Activated CD4-positive, CD25-positive, alpha-beta regulatory T cell (primary cell): Measurements from ENCODE around the gene USP48.

Experiments
- DNase-seq, 4 experiments: peaks; one replicate each; lab custom pipeline; 2025; lab: John Stamatoyannopoulos, UW

USP48 gene

DNA sequence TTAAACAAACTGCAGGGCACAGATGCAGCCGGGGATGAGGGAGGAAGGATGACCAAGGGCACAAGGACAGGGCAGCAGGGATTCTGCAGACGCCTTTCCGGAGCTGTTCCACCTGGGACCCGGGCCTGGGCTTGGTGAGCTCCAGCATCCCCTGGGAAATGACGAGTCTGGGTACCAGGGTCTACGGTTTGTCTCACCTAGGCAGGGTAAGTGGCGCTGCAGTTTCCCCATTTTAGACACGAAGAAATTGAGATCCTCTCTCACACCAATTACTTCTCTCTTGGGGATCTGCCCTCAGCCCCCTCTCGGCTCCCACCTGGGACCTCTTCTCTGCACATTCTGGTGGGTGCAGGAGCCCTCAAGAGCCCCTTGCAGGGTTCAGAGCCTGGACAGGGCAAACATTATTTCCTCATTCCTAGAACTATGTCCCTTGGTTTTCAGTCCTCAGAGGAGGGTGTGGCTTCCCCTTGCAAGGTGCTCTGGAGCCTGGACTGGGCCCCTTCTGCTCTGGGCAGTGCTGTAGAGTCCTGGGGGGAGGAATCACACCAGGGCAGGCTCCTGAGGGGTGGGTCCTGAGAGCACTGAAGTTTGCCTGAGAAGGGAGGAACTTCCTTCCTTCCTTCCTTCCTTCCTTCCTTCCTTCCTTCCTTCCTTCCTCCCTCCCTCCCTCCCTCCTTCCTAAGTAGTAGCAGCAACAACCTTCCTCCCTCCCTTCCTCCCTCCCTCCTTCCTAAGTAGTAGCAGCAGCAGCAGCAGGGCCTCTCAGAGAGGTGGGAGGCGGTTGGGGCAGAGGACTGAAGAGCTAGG lies 129.8 kb downstream of the USP48 start:
- no peak for DNase-seq

DNA sequence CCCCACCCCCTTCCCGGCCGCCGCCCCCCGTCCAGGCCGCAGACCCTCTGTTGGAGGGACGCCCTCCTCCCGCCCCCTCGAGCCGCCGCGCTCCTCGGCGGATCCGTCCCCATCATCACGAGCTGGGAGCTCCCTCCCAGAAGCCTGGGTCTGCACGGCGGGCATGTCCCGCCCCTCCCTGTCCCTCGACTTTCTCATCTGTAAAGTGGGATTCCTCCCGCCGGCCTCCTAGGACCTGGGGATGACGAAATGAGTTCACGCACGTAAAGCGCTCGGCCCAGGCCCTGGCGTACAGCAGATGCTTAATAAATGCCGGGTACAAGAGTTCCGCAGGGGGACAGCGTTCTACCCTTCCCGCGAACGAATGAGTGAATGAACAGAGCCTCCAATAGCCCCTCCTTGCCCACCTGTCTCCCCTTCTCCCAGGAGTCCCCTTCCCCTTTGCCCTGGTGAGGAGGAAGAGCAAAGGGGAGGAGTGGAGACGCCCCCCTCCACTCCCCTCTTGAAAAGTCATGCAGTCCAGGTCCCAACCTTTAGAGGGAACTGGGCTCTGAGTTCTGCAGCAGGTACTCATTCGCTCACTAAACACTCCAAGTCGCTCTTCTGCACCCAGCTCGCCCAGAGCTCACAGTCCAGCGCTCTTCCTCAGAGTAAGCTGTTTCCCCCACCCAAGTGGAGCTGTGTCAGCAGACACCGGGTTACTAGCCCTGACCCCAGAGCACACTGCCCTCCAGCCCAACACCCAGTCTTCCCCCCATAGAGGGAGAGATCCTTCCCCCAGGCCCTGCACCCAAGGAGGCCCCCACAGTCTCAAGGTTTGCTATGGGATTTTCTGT lies 130.6 kb downstream of the USP48 start:
- no peak for DNase-seq

DNA sequence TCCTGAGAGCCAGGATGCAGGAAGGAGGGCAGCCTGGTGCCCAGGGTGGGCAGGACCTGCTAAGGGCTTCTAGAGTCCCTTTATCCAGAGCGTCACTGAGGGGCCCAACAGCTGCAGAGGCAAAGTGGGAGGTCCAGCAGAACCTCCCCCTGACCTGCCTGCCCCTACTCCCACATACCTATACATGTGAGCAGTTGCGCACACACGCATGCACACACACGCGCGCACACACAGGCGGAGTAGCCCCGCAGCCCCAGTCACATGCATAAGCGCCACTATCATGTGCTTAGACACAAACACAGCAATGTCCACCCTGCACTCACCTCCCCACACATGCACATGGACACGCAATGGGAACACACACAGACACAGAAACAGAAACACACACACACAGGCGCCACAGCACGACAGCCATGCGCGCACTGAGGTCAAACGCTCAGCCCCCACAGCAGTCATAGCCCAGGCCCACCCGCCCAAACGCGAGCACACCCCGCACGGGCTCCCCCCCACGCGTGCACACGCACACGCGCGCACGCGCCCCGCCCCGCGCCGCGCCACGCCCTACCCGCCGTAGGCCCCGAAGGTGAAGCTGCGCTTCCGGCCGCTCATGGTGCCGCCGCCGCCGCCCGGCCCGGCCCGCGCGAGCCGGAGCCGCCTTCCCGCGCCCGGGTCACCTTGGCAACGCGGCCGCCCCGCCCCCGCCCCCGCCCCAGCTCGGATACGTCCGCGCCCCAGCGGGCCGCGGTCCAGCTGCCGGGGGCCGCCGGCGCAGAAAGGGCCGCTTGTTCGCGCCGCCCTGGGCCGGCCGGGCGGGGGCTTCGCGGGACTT lies 131.5 kb downstream of the USP48 start:
- DNase-seq: peak in 3 of 4 experiments; percentile 21 to 29 (median 23)

DNA sequence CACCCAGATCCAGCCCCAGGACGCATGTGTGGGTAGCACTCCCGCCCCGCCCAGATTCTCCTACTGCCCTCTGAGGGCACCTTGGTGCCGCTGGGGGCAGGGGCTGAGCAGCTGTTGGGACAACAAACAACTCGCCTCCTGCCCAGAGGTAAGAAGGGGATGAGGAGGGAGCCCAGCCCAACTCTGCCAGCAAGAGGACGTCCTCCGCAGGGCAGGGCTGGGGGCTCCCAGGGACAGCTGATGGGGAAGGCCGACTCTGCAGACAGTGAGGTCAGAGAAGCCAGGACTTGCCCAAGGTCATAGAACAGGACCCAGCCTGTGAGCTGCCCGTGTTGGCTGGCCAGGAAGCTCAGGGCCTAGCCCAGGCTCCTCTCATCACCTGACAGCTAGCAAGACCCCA lies 132.5 kb downstream of the USP48 start:
- DNase-seq: no peak

DNA sequence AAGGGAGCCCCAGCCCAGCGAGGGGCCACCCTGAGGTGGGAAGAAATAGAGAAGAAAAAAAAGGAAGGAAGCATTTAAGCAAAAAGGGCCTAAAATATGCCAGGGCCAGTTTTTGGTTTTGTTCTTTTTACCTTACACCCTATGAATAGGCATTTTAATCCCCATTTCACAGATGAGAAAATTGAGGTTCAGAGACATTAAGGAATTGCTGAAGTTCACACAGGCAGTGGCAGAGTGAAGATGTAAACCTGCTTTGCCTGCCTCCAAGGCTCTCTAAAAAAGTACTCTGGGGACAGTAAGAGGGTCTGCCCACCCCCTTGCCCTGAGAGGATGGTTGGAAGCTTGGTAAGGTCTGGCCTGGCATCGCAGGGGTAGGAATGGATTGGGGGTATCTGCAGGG lies 133.6 kb downstream of the USP48 start:
- DNase-seq: no peak

DNA sequence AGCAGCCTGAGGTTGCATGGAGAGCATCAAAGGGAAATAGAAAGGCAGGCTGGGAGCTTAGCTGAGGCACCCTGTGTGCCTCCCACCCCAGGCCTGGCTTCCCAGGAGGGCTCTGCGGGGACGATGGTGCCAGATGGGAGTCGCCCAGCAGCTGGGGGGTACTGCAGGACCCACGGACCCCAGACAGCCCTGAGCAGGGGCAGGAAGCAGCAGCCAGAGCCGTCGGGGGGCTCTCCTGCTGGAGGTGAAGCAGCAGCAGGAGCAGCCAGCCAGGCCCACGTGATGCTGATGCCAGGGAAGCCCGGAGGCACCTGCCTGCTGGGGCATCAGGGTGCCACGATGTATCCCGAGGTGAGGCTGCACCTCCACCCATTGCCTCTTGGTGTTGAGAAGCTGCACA lies 134.2 kb downstream of the USP48 start:
- no peak for DNase-seq

DNA sequence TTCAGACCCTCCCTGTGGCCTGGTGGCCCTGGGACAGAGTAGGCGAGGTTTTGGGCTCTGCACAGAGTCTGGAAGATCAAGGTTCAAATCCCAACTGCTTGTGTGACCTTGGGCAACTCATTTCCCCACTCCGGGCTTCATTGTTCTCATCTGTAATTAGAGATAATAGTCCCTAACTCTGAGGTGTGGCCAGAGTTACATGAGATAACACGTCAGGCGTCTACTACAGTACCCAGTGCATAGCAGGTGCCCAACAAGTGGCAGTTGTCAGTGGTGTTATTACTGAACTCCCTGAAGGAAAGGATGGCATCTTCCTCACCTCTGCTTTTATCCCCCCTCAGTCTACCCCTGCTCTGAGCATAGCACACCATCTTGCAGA lies 134.6 kb downstream of the USP48 start:
- no peak for DNase-seq

DNA sequence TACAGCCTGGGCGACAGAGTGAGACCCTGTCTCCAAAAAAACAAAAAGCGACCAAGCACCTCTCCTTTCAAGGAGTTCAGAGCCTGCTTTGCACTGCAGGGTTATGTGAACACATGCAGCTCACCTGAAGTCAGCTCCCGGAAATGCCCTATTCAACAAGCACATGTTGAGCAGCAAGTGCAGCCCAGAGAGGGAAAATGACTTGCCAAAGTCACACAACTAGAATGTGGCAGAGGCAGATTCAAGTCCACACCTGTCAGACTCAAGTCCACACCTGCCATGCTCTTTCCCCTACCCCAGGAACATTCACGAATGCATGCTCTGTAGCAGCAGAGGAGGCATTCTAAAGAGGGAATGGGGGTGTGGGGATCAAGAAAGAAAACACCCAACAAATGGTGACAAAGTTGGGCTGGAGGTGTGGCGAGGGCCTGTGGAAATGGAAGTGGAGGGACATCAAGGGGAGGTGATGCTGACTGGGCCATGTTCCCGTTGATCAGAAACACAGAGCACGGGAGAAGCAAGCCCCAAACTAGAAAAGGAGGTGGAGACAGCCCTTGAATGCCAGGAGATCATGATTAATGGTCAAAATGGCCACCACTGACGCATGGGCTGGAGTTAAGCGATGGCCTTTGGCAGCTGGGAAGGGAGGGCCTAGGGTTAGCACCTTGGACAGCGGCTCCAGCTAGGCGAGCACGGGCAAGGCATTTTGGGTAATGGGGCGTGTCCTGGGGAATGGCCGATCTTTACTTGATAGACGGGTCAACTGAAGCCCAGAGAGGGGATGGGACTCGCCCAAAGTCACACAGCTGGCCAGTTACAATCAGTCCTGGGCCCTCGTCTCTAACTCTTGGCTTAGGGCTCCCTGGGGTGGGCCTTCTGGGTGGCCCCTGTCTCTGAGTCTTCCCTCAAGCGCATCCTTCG lies 135.3 kb downstream of the USP48 start:
- no peak for DNase-seq

DNA sequence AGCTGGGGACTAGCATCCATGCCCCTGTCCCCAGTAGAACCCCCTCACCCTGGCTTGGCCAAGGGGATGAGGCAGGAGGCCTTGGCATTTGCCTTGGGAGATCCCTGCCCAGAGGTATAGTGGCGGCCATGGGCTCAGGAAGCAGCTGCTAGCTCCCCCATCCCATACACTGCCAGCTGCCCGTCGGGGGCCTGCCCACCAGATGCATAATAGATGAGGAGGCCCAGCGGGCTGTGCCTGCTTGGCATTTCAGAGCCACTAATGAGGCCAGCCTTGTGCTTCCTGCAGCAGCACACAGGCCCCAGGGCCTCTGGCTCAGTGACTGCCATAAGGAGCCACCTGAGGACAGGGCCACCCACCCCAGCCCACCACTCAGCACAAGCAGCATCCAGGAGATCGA lies 137.4 kb downstream of the USP48 start:
- DNase-seq: no peak

DNA sequence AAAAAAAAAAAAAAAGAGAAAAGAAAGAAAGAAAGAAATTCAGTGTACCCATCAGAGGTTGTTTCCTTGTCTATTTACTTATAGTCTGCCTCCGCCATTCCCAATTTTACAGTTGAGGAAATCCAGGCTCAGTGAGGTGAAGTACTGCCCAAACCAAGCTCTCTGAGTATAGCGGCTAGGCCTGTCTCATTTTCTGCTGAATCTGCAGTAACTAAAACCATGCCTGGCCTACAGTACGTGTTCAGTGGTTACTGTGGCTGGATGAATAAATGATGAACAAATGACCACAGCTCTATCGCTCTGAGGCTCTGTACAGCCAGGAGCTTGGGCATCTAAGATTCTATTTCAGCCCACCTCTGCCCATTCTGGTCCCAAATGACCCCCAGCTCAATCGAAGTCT lies 138.0 kb downstream of the USP48 start:
- no peak for DNase-seq

DNA sequence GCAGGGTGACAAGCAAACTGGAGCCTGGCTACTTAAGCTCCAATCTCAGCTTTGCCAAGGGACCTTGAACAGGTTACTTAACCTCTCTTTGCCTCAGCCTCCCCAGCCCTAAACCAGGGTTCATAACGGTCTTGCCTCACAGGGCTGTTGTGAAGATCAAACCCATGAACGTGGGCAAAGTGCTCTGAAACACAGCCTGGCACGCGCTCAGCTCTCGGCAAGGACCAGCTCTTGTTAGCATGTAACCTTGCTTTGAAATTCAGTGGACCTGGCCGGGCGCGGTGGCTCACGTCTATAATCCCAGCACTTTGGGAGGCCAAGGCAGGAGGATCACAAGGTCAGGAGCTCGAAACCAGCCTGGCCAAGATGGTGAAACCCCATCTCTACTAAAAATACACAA lies 138.6 kb downstream of the USP48 start:
- DNase-seq: no peak

DNA sequence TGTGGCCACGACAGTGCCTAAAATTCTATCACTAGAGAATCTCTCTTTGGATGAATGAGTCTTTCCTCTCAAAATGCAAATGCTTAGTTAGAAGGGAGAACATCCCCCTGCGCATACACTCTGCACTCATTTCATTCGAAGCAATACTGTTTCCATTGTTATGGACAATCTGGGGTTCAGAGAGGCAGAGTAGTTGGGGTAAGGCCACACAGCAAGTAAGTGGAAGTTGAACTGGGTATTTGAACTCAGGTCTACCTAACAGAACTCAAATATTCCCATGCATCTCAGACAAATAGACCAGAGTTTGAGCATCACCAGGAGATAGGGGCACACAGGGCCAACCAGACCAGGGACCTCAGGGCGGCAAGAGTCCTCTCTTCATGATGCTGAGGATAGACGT lies 139.3 kb downstream of the USP48 start:
- no peak for DNase-seq

DNA sequence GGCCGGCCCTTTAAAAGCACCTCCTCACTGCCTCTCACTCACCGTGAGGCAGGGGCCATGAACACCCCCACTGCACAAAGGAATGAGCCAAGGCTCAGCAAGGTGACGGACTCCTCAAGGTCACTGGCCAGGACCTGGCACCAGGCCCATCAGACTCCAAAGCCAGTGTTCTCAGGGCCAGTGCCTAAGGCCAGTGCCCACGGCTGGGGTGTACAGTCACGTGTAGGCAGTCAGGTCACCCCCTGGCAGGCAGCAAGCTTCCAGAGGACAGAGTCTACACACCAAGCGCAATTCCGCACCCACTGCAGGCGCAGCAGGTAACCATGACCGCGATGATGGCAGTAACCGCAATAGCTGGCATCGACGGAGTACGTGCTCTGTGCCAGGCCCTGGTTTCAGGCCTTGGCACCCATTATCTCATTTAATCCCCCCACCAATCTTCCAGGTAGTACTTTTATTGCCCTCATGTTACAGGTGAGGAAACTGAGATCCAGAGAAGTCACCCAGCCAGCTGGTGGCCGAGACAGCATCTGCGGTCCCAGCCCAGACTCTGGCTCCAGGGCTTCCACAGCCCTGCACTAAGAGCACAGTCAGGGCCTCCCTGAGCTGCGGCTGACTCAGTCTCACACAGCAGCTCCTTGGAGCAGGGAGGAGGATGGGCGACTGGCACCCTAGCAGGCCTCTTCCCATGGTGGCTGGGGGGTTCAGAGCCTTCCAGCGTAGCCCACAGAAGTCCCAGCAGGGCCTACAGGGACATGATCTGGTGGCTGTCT lies 140.8 kb downstream of the USP48 start:
- DNase-seq: no peak

DNA sequence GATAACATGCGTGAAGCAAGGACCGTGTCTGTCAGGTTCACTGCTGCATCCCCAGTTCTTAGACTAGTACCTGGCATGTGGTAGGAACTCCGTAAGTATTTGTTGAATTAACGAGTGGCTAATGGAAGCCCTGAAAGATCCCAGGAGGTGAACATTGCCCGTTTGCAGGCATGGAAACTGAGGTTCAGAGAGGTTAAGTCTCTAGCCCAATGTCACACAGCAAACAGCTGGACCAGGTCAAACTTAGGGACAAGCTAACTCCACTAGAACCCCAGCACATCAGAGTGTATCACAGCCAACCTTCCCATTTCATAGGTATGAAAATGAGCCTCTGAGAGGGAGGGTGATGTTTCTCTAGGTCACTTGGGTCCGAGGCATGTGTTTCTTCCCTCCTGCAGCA lies 141.4 kb downstream of the USP48 start:
- DNase-seq: no peak

DNA sequence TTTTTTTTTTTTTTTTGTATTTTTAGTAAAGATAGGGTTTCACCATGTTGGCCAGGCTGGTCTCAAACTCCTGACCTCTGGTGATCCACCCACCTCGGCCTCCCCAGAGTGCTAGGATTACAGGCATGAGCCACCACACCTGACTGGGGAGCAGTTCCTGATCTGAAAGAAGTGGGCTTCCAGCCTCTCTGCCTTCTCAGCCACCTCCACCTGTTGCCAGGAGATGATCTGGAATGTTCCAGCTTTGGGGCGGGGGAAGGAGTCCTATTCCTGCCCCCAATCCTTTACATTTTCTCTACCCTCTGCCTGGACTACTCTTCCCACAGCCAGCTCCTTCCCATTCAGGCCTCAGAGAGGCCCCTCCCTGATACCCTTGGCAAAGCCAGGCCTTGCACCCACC lies 141.9 kb downstream of the USP48 start:
- DNase-seq: no peak

DNA sequence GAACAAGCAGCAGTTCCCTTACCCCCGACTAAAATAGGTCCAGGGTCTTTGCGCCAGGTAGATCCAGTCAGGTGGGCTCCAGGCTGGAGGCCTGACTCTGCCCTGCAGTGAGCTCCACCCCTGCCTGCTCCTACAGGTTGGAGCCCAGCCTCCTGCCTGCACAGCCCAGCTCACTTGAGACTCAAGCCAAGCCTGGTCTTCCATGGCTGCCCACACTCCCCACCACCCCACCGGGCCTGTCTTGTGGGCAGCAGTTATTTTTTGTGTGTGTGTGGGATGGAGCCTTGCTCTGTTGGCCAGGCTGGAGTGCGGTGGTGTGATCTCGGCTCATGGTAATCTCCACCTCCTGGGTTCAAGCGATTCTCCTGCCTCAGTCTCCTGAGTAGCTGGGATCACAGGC lies 142.3 kb downstream of the USP48 start:
- DNase-seq: no peak

DNA sequence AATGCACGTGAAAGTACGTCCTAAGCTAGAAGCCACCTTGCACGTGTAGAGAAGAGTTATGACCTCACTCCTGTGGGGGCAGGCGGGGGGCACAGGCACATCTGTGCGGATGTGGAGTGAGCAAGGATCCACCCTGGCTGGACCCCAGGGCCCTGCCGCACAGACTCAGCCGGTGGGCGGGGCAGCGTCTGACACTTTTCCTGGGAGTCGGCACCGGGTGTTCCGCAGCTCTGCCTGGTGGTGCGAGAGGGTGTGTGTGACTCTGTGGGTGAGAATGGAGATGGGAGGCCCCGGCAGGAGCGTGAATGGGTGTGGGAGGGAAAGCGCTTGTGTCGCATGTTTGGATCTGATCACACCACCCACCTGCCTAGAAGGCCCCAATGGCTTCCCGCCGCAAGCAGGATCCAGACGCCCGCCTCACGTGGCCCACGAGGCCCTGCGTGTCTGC lies 143.3 kb downstream of the USP48 start:
- DNase-seq: no peak

DNA sequence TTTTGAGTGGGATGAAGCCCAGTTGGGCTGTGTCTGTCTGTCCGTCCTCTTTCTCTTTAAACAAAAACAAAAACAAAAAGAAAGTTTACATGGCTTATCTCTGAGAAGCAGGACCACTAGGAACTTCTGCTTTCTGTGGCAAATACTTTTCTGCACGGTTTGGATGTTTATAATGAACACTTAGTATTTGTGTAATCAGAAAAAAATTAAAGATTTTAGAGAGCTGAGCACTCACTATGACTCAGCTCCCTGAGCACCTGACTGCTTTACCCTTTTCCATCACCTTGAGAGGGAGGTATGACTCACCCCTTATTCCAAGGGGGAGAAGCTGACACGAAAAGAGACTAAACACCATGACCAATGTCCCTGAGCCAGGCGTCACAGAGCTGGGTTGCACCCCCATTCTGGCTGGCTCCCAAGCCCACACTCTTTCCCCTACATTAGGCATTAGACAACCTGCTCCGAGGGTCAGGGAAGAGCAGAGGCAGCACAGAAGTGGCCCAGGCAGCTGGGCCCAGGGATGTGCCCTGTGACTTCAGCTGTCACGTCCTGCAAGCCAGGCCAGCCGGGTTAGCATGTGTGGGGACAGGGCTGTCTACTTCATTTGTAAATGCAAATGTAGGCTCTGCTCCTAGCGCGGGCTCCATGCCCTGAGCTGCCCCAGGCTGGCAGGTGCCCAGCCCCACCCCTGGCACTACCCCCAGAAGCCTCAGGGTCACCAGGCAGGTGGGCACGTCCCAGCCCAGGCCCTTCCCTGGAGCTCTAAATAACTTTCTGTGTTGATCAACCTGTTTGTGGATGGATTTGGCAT lies 144.2 kb downstream of the USP48 start:
- no peak for DNase-seq

DNA sequence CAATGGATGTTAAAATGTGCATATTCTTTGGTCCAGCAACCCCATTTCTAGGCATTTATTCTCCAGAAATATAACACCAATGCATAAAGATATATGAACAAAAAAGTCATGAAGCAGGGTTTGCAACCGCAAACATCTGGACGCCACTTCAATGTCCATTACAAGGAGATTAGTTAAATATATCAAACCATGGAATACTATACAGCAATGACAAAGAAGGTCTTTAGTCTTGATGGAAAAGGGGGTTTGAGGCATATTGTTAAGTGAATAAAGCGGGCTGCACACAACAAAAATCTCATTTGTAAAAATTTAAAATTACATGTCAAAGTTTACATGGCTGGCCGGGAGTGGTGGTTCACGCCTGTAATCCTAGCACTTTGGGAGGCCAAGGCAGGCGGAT lies 145.4 kb downstream of the USP48 start:
- no peak for DNase-seq

DNA sequence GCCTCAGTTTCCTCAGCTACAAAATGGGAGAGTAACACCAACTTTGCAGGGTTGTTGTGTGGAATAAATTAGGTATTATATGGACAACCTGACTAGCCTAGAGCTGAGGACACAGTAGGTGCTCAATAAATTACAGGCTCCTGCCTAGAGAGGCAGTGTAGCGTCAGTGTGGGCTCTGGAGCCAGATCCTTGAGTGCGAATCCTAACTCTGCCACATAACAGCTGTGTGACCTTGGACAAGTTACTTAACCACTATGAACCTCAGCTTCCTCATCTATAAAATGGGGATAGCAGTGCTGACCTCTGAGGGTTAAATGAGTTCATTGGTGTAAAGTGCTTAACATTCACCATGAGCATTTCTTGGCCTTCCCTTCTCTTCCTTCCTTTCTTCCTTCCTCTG lies 146.9 kb downstream of the USP48 start:
- DNase-seq: no peak
